Measurements from ENCODE around the gene LPA. TPM values are rescaled to one million over a fixed set of nuclear protein-coding genes. Genes with fewer than 3 reads are reported as not detected.

LPA gene
- polyA plus RNA-seq, 2 of the 4 experiments (the other 2 are of a cell fraction): not detected

DNA sequence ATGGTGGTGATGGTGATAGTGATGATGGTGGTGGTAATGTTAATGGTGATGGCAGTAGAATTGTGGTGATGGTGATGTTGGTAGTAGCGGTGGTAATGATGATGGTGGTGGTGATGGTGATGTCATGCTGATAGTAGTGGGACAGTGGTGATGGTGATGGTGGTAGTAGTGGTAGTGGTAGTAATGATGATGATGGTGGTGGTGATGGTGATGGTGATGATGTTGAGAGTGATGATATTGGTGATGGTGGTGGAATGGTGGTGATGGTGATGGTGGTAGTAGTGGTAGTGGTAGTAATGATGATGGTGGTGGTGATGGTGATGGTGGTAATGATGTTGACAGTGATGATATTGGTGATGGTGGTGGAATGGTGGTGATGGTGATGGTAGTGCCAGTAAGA is 128.8 kb downstream of the LPA start:
- ATAC-seq (peak in 1 of 2 experiments; percentile 41; a peak in 1 of 6 replicates), FAIRE-seq (no peak), DNase-seq (ENCODE audit: low read depth in 1 of 2, low spot score in 1 of 2) (no peak)
- Histone ChIP-seq H3K4me1 (no peaks in the 10 kb centered on the region), H3K4me2 (no peak overlapping the region), H3K27ac (no peak overlapping the region), H3K4me3 (no peak overlapping the region), H3K9me3 (no peaks in the 10 kb centered on the region)
- 0% methylated on average over 1 of the region's 1 CpG for WGBS (ENCODE audit: missing lambda C conversion rate)
- CTCF ChIA-PET: interaction anchor here (0.8 to 3.2 kb wide), 9 partner anchors 9 to 671 kb away, joined by 3 to 54 read pairs (median 5); no protein-coding TSS in a partner anchor
- TF ChIP-seq, protein P1, sequence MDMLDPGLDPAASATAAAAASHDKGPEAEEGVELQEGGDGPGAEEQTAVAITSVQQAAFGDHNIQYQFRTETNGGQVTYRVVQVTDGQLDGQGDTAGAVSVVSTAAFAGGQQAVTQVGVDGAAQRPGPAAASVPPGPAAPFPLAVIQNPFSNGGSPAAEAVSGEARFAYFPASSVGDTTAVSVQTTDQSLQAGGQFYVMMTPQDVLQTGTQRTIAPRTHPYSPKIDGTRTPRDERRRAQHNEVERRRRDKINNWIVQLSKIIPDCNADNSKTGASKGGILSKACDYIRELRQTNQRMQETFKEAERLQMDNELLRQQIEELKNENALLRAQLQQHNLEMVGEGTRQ (IDR thresholded peaks at IDR 0.05): no peak
- no peak for TF ChIP-seq TFCP2L1 (CRISPR knock-in tag; IDR thresholded peaks at IDR 0.05)
- POLR2A ChIA-PET: no interaction called here

DNA sequence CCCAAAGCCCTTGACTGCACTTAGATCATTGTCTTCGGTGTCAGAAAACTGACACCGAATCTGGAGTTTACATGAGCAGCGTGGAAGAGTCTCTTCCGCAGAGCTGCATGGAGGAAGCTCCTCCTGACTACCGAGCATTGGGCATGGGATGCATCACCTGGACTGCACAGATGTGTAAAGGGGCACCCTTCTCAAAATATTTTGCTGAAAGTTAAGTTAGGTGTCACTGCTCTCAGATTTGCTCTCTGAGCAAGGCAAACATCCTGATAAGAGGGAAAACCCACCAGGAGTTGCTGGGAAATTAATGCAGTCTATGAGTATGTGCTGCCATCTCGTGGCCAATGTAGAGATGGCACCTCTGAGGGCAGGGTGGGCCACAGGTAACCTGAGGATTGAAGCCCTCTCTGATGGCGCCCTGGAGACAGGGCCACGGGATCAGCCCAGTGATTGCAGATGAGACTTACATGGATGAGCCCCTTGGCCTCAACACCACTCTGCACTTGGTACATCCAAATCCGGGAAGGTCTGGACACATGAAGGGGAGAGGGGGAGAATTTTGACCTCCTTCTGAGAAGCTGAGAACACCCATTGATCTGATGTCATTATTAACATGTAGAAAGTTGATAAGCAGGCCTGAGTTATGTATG is 129.9 kb downstream of the LPA start:
- ATAC-seq: peak; percentile 65 to 94; a peak in 5 of 6 replicates
- Histone ChIP-seq H3K9me3 (0 out of 3 replicates have a peak, but pooled peaks cover 4% of the 10 kb centered on the region), H3K4me1 (no peaks in the 10 kb centered on the region), H3K27ac (peak overlapping the region in 1 of 2 experiments; percentile 28; a peak in 1 of 6 replicates), H3K4me2 (peak overlapping the region; percentile 77), H3K4me3 (peak overlapping the region; percentile 22; the same call in 1 of the 3 replicates)
- TF ChIP-seq, protein P2, sequence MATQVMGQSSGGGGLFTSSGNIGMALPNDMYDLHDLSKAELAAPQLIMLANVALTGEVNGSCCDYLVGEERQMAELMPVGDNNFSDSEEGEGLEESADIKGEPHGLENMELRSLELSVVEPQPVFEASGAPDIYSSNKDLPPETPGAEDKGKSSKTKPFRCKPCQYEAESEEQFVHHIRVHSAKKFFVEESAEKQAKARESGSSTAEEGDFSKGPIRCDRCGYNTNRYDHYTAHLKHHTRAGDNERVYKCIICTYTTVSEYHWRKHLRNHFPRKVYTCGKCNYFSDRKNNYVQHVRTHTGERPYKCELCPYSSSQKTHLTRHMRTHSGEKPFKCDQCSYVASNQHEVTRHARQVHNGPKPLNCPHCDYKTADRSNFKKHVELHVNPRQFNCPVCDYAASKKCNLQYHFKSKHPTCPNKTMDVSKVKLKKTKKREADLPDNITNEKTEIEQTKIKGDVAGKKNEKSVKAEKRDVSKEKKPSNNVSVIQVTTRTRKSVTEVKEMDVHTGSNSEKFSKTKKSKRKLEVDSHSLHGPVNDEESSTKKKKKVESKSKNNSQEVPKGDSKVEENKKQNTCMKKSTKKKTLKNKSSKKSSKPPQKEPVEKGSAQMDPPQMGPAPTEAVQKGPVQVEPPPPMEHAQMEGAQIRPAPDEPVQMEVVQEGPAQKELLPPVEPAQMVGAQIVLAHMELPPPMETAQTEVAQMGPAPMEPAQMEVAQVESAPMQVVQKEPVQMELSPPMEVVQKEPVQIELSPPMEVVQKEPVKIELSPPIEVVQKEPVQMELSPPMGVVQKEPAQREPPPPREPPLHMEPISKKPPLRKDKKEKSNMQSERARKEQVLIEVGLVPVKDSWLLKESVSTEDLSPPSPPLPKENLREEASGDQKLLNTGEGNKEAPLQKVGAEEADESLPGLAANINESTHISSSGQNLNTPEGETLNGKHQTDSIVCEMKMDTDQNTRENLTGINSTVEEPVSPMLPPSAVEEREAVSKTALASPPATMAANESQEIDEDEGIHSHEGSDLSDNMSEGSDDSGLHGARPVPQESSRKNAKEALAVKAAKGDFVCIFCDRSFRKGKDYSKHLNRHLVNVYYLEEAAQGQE (IDR thresholded peaks at IDR 0.05): no peak
- peak; percentile 86 to 87 for TF ChIP-seq RAD21 (conservative IDR thresholded peaks at IDR 0.05 in 1 of 2, IDR thresholded peaks at IDR 0.05 in 1 of 2)
- TF ChIP-seq, protein P3, sequence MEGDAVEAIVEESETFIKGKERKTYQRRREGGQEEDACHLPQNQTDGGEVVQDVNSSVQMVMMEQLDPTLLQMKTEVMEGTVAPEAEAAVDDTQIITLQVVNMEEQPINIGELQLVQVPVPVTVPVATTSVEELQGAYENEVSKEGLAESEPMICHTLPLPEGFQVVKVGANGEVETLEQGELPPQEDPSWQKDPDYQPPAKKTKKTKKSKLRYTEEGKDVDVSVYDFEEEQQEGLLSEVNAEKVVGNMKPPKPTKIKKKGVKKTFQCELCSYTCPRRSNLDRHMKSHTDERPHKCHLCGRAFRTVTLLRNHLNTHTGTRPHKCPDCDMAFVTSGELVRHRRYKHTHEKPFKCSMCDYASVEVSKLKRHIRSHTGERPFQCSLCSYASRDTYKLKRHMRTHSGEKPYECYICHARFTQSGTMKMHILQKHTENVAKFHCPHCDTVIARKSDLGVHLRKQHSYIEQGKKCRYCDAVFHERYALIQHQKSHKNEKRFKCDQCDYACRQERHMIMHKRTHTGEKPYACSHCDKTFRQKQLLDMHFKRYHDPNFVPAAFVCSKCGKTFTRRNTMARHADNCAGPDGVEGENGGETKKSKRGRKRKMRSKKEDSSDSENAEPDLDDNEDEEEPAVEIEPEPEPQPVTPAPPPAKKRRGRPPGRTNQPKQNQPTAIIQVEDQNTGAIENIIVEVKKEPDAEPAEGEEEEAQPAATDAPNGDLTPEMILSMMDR (IDR thresholded peaks at IDR 0.05): peak; percentile 83
- TF ChIP-seq SMC3 (IDR thresholded peaks at IDR 0.05): peak; percentile 77
- no peak for FAIRE-seq
- 26% methylated on average over 6 of the region's 9 CpGs for WGBS (ENCODE audit: missing lambda C conversion rate)
- CTCF ChIA-PET: interaction anchor here (0.5 to 3.2 kb wide), 30 partner anchors 10 to 852 kb away, joined by 3 to 54 read pairs (median 3); no protein-coding TSS in a partner anchor
- POLR2A ChIA-PET: no interaction called here
- DNase-seq (ENCODE audit: low read depth in 1 of 2, low spot score in 1 of 2): peak; percentile 36 to 38

DNA sequence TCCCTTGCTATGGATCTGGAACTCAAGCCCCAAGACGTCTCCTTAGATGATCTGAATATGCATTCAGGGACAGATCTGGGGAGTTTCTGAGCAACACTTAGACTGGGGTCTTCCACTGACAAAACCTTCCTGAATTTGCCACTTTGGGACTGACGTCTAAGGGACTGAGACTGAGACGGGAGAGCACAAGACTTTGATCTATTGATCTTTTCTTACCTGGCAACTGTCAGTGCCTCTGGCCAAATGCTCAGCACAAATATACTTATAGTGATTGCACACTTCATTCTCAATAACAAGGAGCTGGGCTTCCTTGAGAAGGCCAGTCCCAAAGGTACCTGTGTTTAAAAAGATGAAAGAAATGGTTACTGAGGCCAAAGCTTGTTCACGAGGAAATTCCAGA is 131.8 kb downstream of the LPA start:
- Histone ChIP-seq H3K4me2 (no peak overlapping the region), H3K27ac (no peak overlapping the region), H3K4me3 (no peak overlapping the region), H3K9me3 (0 out of 3 replicates have a peak, but pooled peaks cover 9% of the 10 kb centered on the region), H3K4me1 (no peaks in the 10 kb centered on the region)
- CTCF ChIA-PET: interaction anchor here (1.1 to 3.2 kb wide), 7 partner anchors 10 to 668 kb away, joined by 3 to 54 read pairs (median 15); no protein-coding TSS in a partner anchor
- FAIRE-seq (no peak), DNase-seq (ENCODE audit: low read depth in 1 of 2, low spot score in 1 of 2) (no peak), ATAC-seq (no peak)
- TF ChIP-seq KDM5A (IDR thresholded peaks at IDR 0.05): no peak
- TF ChIP-seq EHF (CRISPR knock-in tag; IDR thresholded peaks at IDR 0.05): no peak
- TF ChIP-seq, protein P4, sequence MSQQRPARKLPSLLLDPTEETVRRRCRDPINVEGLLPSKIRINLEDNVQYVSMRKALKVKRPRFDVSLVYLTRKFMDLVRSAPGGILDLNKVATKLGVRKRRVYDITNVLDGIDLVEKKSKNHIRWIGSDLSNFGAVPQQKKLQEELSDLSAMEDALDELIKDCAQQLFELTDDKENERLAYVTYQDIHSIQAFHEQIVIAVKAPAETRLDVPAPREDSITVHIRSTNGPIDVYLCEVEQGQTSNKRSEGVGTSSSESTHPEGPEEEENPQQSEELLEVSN (IDR thresholded peaks at IDR 0.05; ENCODE audit: borderline replicate concordance, low read depth): no peak
- no peak for TF ChIP-seq PHF8 (IDR thresholded peaks at IDR 0.05; ENCODE audit: borderline replicate concordance, low read depth)
- TF ChIP-seq NPAS2 (CRISPR knock-in tag; IDR thresholded peaks at IDR 0.05; ENCODE audit: borderline replicate concordance): no peak
- TF ChIP-seq FOSB (CRISPR knock-in tag; IDR thresholded peaks at IDR 0.05): no peak
- POLR2A ChIA-PET: no interaction called here
- 54% methylated on average over 4 of the region's 4 CpGs for WGBS (ENCODE audit: missing lambda C conversion rate)

Measured in A549 (cell line).